ENCODE results near the gene LILRB5. TPM values are rescaled to one million over a fixed set of nuclear protein-coding genes. Genes with fewer than 3 reads are reported as not detected.

LILRB5 gene
- total and polyA plus RNA-seq, 9 donors = 1.8 to 10.6 (median 3.1) TPM

GRCh38 chr19:54206831-54207177 lies 50.3 kb downstream of the LILRB5 start:
- no peak overlapping the region for H3K4me3 ChIP-seq
- peak overlapping the region in 1 of 2 donors; percentile 82 for H3K27ac ChIP-seq
- TF ChIP-seq CTCF (IDR thresholded peaks at IDR 0.05) = no peak
- TF ChIP-seq POLR2A (IDR thresholded peaks at IDR 0.05) = no peak
- TF ChIP-seq EP300 (IDR thresholded peaks at IDR 0.05) = no peak
- 56 to 70% (median 62%) methylated on average over 13 of the region's 13 CpGs for WGBS, 3 donors
- no peak for DNase-seq
- intact Hi-C loops (cut with DNase I) = loop anchor here in 1 of 4 donors (10.0 kb wide), 1 partner anchor 1468 kb away; the partner anchor contains the start of gene EPN1
- H3K4me1 ChIP-seq (ENCODE audit: insufficient read depth) = peaks cover 47% of the 10 kb centered on the region
- H3K36me3 ChIP-seq = no peaks in the 10 kb centered on the region
- H3K27me3 ChIP-seq = no peaks in the 10 kb centered on the region
- H3K9me3 ChIP-seq = no peaks in the 10 kb centered on the region

- Histone ChIP-seq H3K9me3 (no peaks in the 10 kb centered on the region), H3K36me3 (no peaks in the 10 kb centered on the region), H3K27me3 (no peaks in the 10 kb centered on the region), H3K4me1 (ENCODE audit: insufficient read depth) (peaks cover 50% of the 10 kb centered on the region), H3K27ac (peak overlapping the region in 1 of 2 donors; percentile 82), H3K4me3 (no peak overlapping the region)
- TF ChIP-seq POLR2A (IDR thresholded peaks at IDR 0.05) = no peak
- no peak for TF ChIP-seq CTCF (IDR thresholded peaks at IDR 0.05)
- no peak for TF ChIP-seq EP300 (IDR thresholded peaks at IDR 0.05)
- no peak for DNase-seq
- WGBS, 3 donors = 84 to 90% (median 88%) methylated on average over 27 of the region's 27 CpGs
- intact Hi-C loops (cut with DNase I) = loop anchor here in 1 of 4 donors (10.0 kb wide), 1 partner anchor 1469 kb away; the partner anchor contains the start of gene EPN1
Observed at GRCh38 chr19:54206030-54206830, 50.8 kb downstream of the LILRB5 start.

GRCh38 chr19:54204767-54205468 lies 52.2 kb downstream of the LILRB5 start:
- Histone ChIP-seq H3K27ac (no peak overlapping the region), H3K36me3 (no peaks in the 10 kb centered on the region)
- no peak for DNase-seq

More at GRCh38 chr19:54204767-54205468, 52.2 kb downstream of the LILRB5 start:
- Histone ChIP-seq H3K27me3 (no peaks in the 10 kb centered on the region), H3K4me1 (ENCODE audit: insufficient read depth) (peaks cover 44% of the 10 kb centered on the region), H3K9me3 (no peaks in the 10 kb centered on the region), H3K4me3 (no peak overlapping the region)
- WGBS, 3 donors = 79 to 87% (median 80%) methylated on average over 4 of the region's 4 CpGs
- intact Hi-C loops (cut with DNase I) = loop anchor here in 2 of 4 donors (5.0 to 10.0 kb wide), 2 partner anchors 43 to 1470 kb away; partner anchors contain the start of gene EPN1 (in 1 of the 2)
- TF ChIP-seq CTCF (IDR thresholded peaks at IDR 0.05) = no peak
- no peak for TF ChIP-seq POLR2A (IDR thresholded peaks at IDR 0.05)
- no peak for TF ChIP-seq EP300 (IDR thresholded peaks at IDR 0.05)
